Mammary epithelial cell (primary cell): ENCODE data around the gene NPL.

Source experiments
- CTCF ChIP-seq, 2 donors: IDR thresholded peaks in 1 of 2; conservative IDR thresholded peaks in 1 of 2; 2 replicates each; pipeline ENCODE4 v1.5.1; 2011 to 2012; ENCODE audit warnings: inconsistent platforms in 2 of 2, low read length in 2 of 2, mild to moderate bottlenecking in 2 of 2, control low read depth in 1 of 2, low read depth in 1 of 2; ENCODE audit not compliant: insufficient read depth in 1 of 2; ENCODE audit errors: extremely low read depth in 1 of 2
- EZH2 ChIP-seq: IDR thresholded peaks from 2 replicates; pipeline ENCODE4 v1.6.1; 2012; ENCODE audit warnings: low read length, inconsistent platforms, borderline replicate concordance

- no peak for TF ChIP-seq CTCF (conservative IDR thresholded peaks at IDR 0.05 in 1 of 2, IDR thresholded peaks at IDR 0.05 in 1 of 2; ENCODE audit: extremely low read depth in 1 of 2, insufficient read depth in 1 of 2, low read depth in 1 of 2, low read length in 2 of 2)
- TF ChIP-seq EZH2 = no peak
Measured at GRCh38 chr1:182754087-182754486, 35.5 kb upstream of the NPL start.
